HuH-7 (cell line): ENCODE measurements around the gene USH2A.
A peak's percentile ranks its signal among the peaks of the same experiment; 100 is the strongest.
"Not testable (repeated sequence)": the region's sequence is repeated elsewhere in the genome, so short reads cannot be mapped to it uniquely, and the experiment has no call there.

Experiments
- DNase-seq: peaks from one replicate; pipeline ENCODE4 v3.0.0; 2011; ENCODE audit warnings: low spot score

The USH2A gene

GRCh38 chr1:216045400-216045799 is 377.8 kb downstream of the USH2A start:
- DNase-seq = no peak

GRCh38 chr1:216044538-216044937 is 378.7 kb downstream of the USH2A start:
- no peak for DNase-seq

GRCh38 chr1:216034506-216034905 is 388.7 kb downstream of the USH2A start:
- peak; percentile 60 for DNase-seq

GRCh38 chr1:216032961-216033614 is 390.2 kb downstream of the USH2A start:
- DNase-seq = no peak

- DNase-seq = no peak
These were observed 391.0 kb downstream of the USH2A start for GRCh38 chr1:216032284-216032683.

GRCh38 chr1:216028631-216029030 is 394.6 kb downstream of the USH2A start:
- no peak for DNase-seq

- no peak for DNase-seq
These were observed 398.7 kb downstream of the USH2A start for GRCh38 chr1:216024546-216024945.

- DNase-seq = no peak
These were observed 402.4 kb downstream of the USH2A start for GRCh38 chr1:216020743-216021345.

GRCh38 chr1:216015116-216015515 is 408.1 kb downstream of the USH2A start:
- no peak for DNase-seq

GRCh38 chr1:216014086-216014485 is 409.2 kb downstream of the USH2A start:
- no peak for DNase-seq

GRCh38 chr1:216009456-216009855 is 413.8 kb downstream of the USH2A start:
- DNase-seq = not testable (repeated sequence)

GRCh38 chr1:216005916-216006315 is 417.3 kb downstream of the USH2A start:
- no peak for DNase-seq

- peak; percentile 28 for DNase-seq
These were observed 430.6 kb downstream of the USH2A start for GRCh38 chr1:215992620-215993019.

- DNase-seq = no peak
These were observed 436.0 kb downstream of the USH2A start for GRCh38 chr1:215987092-215987875.

GRCh38 chr1:215986401-215986800 is 436.8 kb downstream of the USH2A start:
- DNase-seq = no peak

GRCh38 chr1:215983680-215984079 is 439.6 kb downstream of the USH2A start:
- no peak for DNase-seq

- no peak for DNase-seq
These were observed 451.3 kb downstream of the USH2A start for GRCh38 chr1:215971793-215972441.

- DNase-seq = no peak
These were observed 452.8 kb downstream of the USH2A start for GRCh38 chr1:215970406-215970805.

GRCh38 chr1:215963621-215964020 is 459.6 kb downstream of the USH2A start:
- no peak for DNase-seq

- DNase-seq = no peak
These were observed 460.2 kb downstream of the USH2A start for GRCh38 chr1:215963040-215963439.

GRCh38 chr1:215958841-215959240 is 464.4 kb downstream of the USH2A start:
- no peak for DNase-seq

- DNase-seq = peak; percentile 44
These were observed 465.6 kb downstream of the USH2A start for GRCh38 chr1:215957663-215958062.

- peak; percentile 24 for DNase-seq
These were observed 490.7 kb downstream of the USH2A start for GRCh38 chr1:215932558-215932957.
